OCI-LY7 (cell line): ENCODE data around the gene PXDN. TPM values are rescaled to one million over a fixed set of nuclear protein-coding genes. Genes with fewer than 3 reads are reported as not detected.

Experiments
- BruUV-seq: library from RNA; stranded (reverse); fragments of 400-500 nt; replicated peaks from 2 replicates; lab custom pipeline; 2021; lab: Mats Ljungman, UMichigan
- CTCF ChIA-PET: fragments of 300-600 bp; sonication (Branson Sonifier 250); formaldehyde crosslinking; loops from one replicate; lab custom pipeline; 2022; ENCODE audit warnings: antibody characterized with exemption; ENCODE audit not compliant: unreplicated experiment; lab: Charles Lee
- POLR2A ChIA-PET: fragments of 300-600 bp; sonication (Branson Sonifier 250); formaldehyde crosslinking; loops from one replicate; lab custom pipeline; 2022; ENCODE audit warnings: antibody characterized with exemption; lab: Charles Lee
- DNase-seq: peaks from one replicate; pipeline ENCODE4 v3.0.0-alpha.2; 2015; ENCODE audit warnings: low spot score
- H2AFZ ChIP-seq: fragments of 200-600 bp; sonication (generic), shearing (Covaris generic); 2 replicates; pipeline ENCODE4 v1.6.1; 2014; ENCODE audit warnings: mild to moderate bottlenecking, antibody characterized with exemption, low read length, moderate library complexity
- H3K27ac ChIP-seq: fragments of 200-600 bp; sonication (generic); 2 replicates; pipeline ENCODE4 v1.5.1; 2014; ENCODE audit warnings: mixed run types, low read depth, mild to moderate bottlenecking, moderate library complexity, low read length, inconsistent platforms; ENCODE audit not compliant: poor library complexity, severe bottlenecking
- H3K36me3 ChIP-seq: fragments of 200-600 bp; sonication (generic); 2 replicates; pipeline ENCODE4 v1.6.1; 2014; ENCODE audit warnings: mild to moderate bottlenecking, antibody characterized with exemption, low read length, moderate library complexity, mixed read lengths; ENCODE audit not compliant: insufficient read depth
- H3K4me1 ChIP-seq: fragments of 200-600 bp; sonication (generic); 2 replicates; pipeline ENCODE4 v1.5.1; 2014; ENCODE audit warnings: mild to moderate bottlenecking, low read length; ENCODE audit not compliant: insufficient read depth, poor library complexity, severe bottlenecking
- H3K4me2 ChIP-seq: fragments of 200-600 bp; sonication (generic); 2 replicates; pipeline ENCODE4 v1.6.1; 2014; ENCODE audit warnings: mild to moderate bottlenecking, low read length
- H3K4me3 ChIP-seq: fragments of 200-600 bp; sonication (generic); 2 replicates; pipeline ENCODE4 v1.5.1; 2014; ENCODE audit warnings: mild to moderate bottlenecking, low read depth, low read length; ENCODE audit not compliant: poor library complexity, severe bottlenecking
- H3K79me2 ChIP-seq: fragments of 200-600 bp; sonication (generic); 2 replicates; pipeline ENCODE4 v1.6.1; 2016; ENCODE audit warnings: low read depth, mild to moderate bottlenecking, low read length, moderate library complexity, mixed read lengths; ENCODE audit not compliant: insufficient read depth
- H3K9me2 ChIP-seq: fragments of 200-600 bp; sonication (generic); 2 replicates; pipeline ENCODE4 v1.6.1; 2016; ENCODE audit warnings: mild to moderate bottlenecking, low read length, mixed read lengths; ENCODE audit not compliant: insufficient read depth
- H3K9me3 ChIP-seq: fragments of 200-600 bp; sonication (generic); 2 replicates; pipeline ENCODE4 v1.6.1; 2014; ENCODE audit warnings: mild to moderate bottlenecking, mixed run types, low read length, mixed read lengths
- H4K20me1 ChIP-seq: fragments of 200-600 bp; sonication (generic); 2 replicates; pipeline ENCODE4 v1.6.1; 2014; ENCODE audit warnings: mild to moderate bottlenecking, antibody characterized with exemption, low read length, moderate library complexity, mixed read lengths; ENCODE audit not compliant: insufficient read depth
- CTCF ChIP-seq: fragments of 200-600 bp; sonication (generic); conservative IDR thresholded peaks from 2 replicates; pipeline ENCODE4 v1.5.1; 2014; ENCODE audit warnings: mild to moderate bottlenecking, antibody characterized with exemption, low read length, moderate library complexity, mixed read lengths
- EZH2phosphoT487 ChIP-seq: fragments of 200-600 bp; sonication (generic); IDR thresholded peaks from 2 replicates; pipeline ENCODE4 v1.6.1; 2018; ENCODE audit warnings: low read depth, borderline replicate concordance, mild to moderate bottlenecking, mixed run types, antibody characterized with exemption, low read length, moderate library complexity, mixed read lengths
- intact Hi-C: fragments of 100-400 bp; cut with micrococcal nuclease; formaldehyde crosslinking; loops from one replicate; pipeline ENCODE4 v1.10.0; 2022; ENCODE audit not compliant: unreplicated experiment
- total RNA-seq, 2 experiments: library from RNA; depleted of rRNA in 1 of 2; stranded (reverse); fragments of >200 nt in 1 of 2; shearing (Covaris generic) in 1 of 2; gene quantifications; 2 replicates each; pipeline ENCODE4 v1.2.3, GENCODE V29; 2014 to 2022

PXDN gene
- total RNA-seq, 2 experiments from 2014 or later: not detected

DNA sequence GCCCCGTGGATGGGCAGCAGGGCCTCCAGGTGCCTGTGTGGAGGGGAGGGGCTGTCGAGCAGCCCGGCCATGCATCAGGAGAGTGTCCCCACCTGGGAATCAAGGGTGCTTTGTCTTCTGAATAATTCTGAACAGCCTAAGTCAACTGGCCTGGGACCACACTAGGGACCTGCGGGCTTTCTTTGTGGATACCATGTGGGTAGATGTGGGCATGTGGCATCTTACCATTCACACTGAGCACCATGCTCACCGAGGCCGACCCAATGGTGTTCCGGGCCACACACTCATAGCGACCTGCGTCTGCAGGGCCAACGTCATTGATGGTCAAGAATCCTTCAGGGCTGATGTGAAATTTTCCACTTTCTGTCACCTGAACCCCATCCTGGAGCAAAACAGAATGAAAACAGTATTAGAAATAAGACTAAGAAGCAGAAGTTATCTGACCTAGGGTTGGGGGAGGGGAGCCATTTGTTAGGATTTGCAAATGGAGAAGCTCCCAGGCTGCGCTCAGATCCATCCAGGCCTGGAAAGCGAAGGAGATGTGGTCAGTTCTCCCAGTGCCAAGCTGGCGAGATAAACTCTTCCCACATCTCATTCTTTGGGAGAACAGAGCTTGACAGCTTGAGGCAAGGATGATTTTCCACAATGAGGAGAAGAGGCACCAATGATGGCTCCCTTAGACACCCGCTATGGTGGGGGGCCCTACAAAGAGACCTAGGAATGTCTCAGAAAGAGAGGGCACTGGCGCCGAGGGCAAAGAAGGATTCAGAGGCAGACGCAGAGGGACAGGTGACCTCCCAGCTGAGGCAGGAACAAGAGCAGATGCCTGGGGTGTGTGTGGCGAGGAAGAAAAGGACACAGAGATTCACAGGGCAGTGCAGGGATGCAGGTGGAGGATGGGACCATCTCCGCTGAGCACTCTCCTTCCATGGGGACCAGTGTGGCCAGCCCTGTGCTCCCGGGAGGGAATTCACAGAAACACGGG, 83.4 kb downstream of the PXDN start:
- H3K79me2 ChIP-seq: no peaks in the 10 kb centered on the region
- POLR2A ChIA-PET: no interaction called here
- no peaks in the 10 kb centered on the region for H3K4me1 ChIP-seq
- H3K36me3 ChIP-seq: no peaks in the 10 kb centered on the region
- BruUV-seq: no TSS peak
- H4K20me1 ChIP-seq: no peaks in the 10 kb centered on the region
- no peaks in the 10 kb centered on the region for H3K9me2 ChIP-seq
- CTCF ChIA-PET: no interaction called here
- DNase-seq: no peak
- intact Hi-C loops: no loop called here
- no peak overlapping the region for H2AFZ ChIP-seq
- H3K4me2 ChIP-seq: no peak overlapping the region
- H3K27ac ChIP-seq: no peak overlapping the region
- no peaks in the 10 kb centered on the region for H3K9me3 ChIP-seq
- H3K4me3 ChIP-seq: no peak overlapping the region
- no peak for TF ChIP-seq EZH2phosphoT487
- no peak for TF ChIP-seq CTCF

DNA sequence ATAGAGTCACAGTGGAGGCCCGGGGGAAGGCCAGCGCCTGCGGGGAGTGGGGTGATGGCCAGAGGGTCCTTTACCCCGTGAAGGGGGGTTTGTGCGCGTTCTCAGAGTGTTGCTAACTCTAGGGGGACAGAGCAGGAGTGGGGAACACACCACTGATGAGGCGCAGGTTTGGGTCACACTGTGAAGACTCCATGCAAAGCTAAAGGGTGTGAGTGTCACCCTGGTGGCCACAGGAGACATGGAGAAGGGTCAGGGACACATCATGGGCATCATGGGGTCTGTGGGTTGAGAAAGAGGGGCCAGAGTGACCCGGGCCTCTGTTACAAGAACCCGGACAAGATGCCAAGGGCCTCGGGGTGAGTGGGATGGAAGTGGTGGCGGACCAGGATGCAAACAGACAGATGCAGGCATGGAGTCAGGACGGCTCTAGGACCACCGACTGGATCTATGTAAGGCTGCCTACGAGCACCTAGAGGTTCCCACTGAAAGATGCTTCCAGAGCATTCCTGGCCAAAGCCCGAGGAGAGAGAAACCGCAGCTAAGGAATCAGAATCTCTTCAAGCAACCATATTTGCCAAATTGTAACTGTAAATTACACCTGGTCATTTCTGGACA, 84.3 kb downstream of the PXDN start:
- Histone ChIP-seq H3K4me2 (no peak overlapping the region), H3K9me3 (no peaks in the 10 kb centered on the region), H3K4me3 (no peak overlapping the region), H3K4me1 (no peaks in the 10 kb centered on the region), H4K20me1 (no peaks in the 10 kb centered on the region), H3K9me2 (no peaks in the 10 kb centered on the region), H3K36me3 (no peaks in the 10 kb centered on the region), H2AFZ (no peak overlapping the region), H3K79me2 (no peaks in the 10 kb centered on the region), H3K27ac (no peak overlapping the region)
- POLR2A ChIA-PET: no interaction called here
- no peak for DNase-seq
- BruUV-seq: no TSS peak
- CTCF ChIA-PET: no interaction called here
- intact Hi-C loops: loop anchor here (5.0 kb wide), 1 partner anchor 68 kb away; no protein-coding TSS in a partner anchor
- TF ChIP-seq EZH2phosphoT487 (no peak), CTCF (no peak)
